Left lobe of liver (tissue), 2 donors: ENCODE data around the gene PXK. TPM values are rescaled to one million over a fixed set of nuclear protein-coding genes. Genes with fewer than 3 reads are reported as not detected.
A peak's percentile ranks its signal among the peaks of the same experiment; 100 is the strongest.

ENCODE experiments used
- ATAC-seq: fragments of 200-7000 bp; cut with Tn5 transposase; one replicate; pipeline ENCODE4 v1.9.1; 2020; ENCODE audit warnings: mild to moderate bottlenecking, moderate library complexity
- DNase-seq: peaks from one replicate; pipeline ENCODE4 v3.0.0-alpha.2; 2020; ENCODE audit warnings: low spot score
- total RNA-seq: library from RNA; stranded (reverse); gene quantifications from one replicate; pipeline ENCODE4 v1.2.1, GENCODE V29; 2021
- donor health status: DM: no; HTN: no; CAD: no; lungs with moderate emphysema.
- donor health status: DM: no; HTN: yes; CAD: no.

PXK gene
- total RNA-seq, 1 donor from 2014 or later = 7.5 TPM

GRCh38 chr3:58452176-58452575 is 119.5 kb downstream of the PXK start:
- no peak for DNase-seq
- no peak for ATAC-seq

- DNase-seq (no peak), ATAC-seq (no peak)
Observed at GRCh38 chr3:58459160-58459559, 126.5 kb downstream of the PXK start.

- no peak for DNase-seq
- no peak for ATAC-seq
Observed at GRCh38 chr3:58462829-58463180, 130.1 kb downstream of the PXK start.

- ATAC-seq = peak; percentile 97
- DNase-seq = peak; percentile 77
Observed at GRCh38 chr3:58463181-58463941, 130.7 kb downstream of the PXK start.

GRCh38 chr3:58463942-58464271 is 131.2 kb downstream of the PXK start:
- no peak for DNase-seq

GRCh38 chr3:58464866-58465265 is 132.2 kb downstream of the PXK start:
- DNase-seq = no peak
- no peak for ATAC-seq

More at GRCh38 chr3:58463942-58464271, 131.2 kb downstream of the PXK start:
- no peak for ATAC-seq

- DNase-seq (no peak), ATAC-seq (peak; percentile 8)
Observed at GRCh38 chr3:58466899-58467563, 134.3 kb downstream of the PXK start.

- no peak for ATAC-seq
- DNase-seq = no peak
Observed at GRCh38 chr3:58469096-58469495, 136.4 kb downstream of the PXK start.

- ATAC-seq (no peak), DNase-seq (no peak)
Observed at GRCh38 chr3:58470363-58471024, 137.8 kb downstream of the PXK start.

- DNase-seq = peak; percentile 77
- peak; percentile 85 for ATAC-seq
Observed at GRCh38 chr3:58471025-58471887, 138.6 kb downstream of the PXK start.

- DNase-seq (no peak), ATAC-seq (no peak)
Observed at GRCh38 chr3:58473275-58473674, 140.6 kb downstream of the PXK start.

GRCh38 chr3:58474348-58474911 is 141.7 kb downstream of the PXK start:
- ATAC-seq (peak; percentile 3), DNase-seq (no peak)

GRCh38 chr3:58474967-58475578 is 142.4 kb downstream of the PXK start:
- ATAC-seq (peak; percentile 83), DNase-seq (peak; percentile 79)

Other genes with a start within 250 kb of the PXK start
- 33.0 TPM for gene DNASE1L3, start 121.9 kb upstream of the PXK start, total RNA-seq
- 56.2 TPM for gene ABHD6, start 95.1 kb upstream of the PXK start, total RNA-seq
- gene RPP14, start 26.6 kb upstream of the PXK start, total RNA-seq = 9.7 TPM
- 6.8 TPM for gene HTD2, start 26.4 kb upstream of the PXK start, total RNA-seq
- gene PDHB, start 100.9 kb downstream of the PXK start, total RNA-seq = 35.9 TPM
- gene KCTD6, start 159.2 kb downstream of the PXK start, total RNA-seq = 5.2 TPM
- gene ACOX2, start 204.3 kb downstream of the PXK start, total RNA-seq = 285 TPM
- 0.88 TPM for gene FAM107A, start 244.5 kb downstream of the PXK start, total RNA-seq